ENCODE results near the gene KANSL1. TPM values are rescaled to one million over a fixed set of nuclear protein-coding genes. Genes with fewer than 3 reads are reported as not detected.
A peak's percentile ranks its signal among the peaks of the same experiment; 100 is the strongest.

The KANSL1 gene
- total and polyA plus RNA-seq, 2 experiments from 2014 or later, result 49.0 to 206 TPM

GRCh38 chr17:46178550-46179214 lies 14.5 kb downstream of the KANSL1 start:
- Histone ChIP-seq H3K4me1 (ENCODE audit: insufficient read depth) (peaks cover 94% of the 10 kb centered on the region), H3K4me2 (peak overlapping the region; percentile 3), H3F3A (replicated peaks; ENCODE audit: low read depth) (no peaks in the 10 kb centered on the region), H4K20me1 (replicated peaks; ENCODE audit: insufficient read depth) (peaks cover 84% of the 10 kb centered on the region), H2AFZ (no peak overlapping the region), H3K27ac (ENCODE audit: low read depth) (peak overlapping the region; percentile 93), H3K4me3 (peak overlapping the region; percentile 1), H3K79me2 (replicated peaks; ENCODE audit: insufficient read depth) (peaks cover 100% of the 10 kb centered on the region), H3K36me3 (ENCODE audit: insufficient read depth) (no peaks in the 10 kb centered on the region), H3K27me3 (ENCODE audit: insufficient read depth) (no peaks in the 10 kb centered on the region), H3K9me2 (ENCODE audit: insufficient read depth) (no peaks in the 10 kb centered on the region)
- Mint-ChIP-seq H3K27ac (peak overlapping the region; percentile 94), H3K4me1 (peaks cover 79% of the 10 kb centered on the region), H3K9me3 (no peaks in the 10 kb centered on the region), H3K4me3 (peak overlapping the region; percentile 21), H3K36me3 (ENCODE audit: low read depth) (no peaks in the 10 kb centered on the region; the same call in 2 of the 3 replicates), H3K27me3 (ENCODE audit: insufficient read depth, low read depth, poor library complexity) (peaks cover 20% of the 10 kb centered on the region)
- DNase-seq (ENCODE audit: low spot score) (no peak), ATAC-seq (no peak)
- TF ChIP-seq REST (IDR thresholded peaks at IDR 0.05; ENCODE audit: unreplicated experiment) (no peak), ETS1 (IDR thresholded peaks at IDR 0.05) (no peak)

GRCh38 chr17:46176975-46177374 lies 16.3 kb downstream of the KANSL1 start:
- Histone ChIP-seq H3F3A (replicated peaks; ENCODE audit: low read depth) (no peaks in the 10 kb centered on the region), H3K9me2 (ENCODE audit: insufficient read depth) (no peaks in the 10 kb centered on the region), H3K4me2 (peak overlapping the region; percentile 28), H2AFZ (no peak overlapping the region), H3K4me1 (ENCODE audit: insufficient read depth) (peaks cover 90% of the 10 kb centered on the region), H3K27ac (ENCODE audit: low read depth) (peak overlapping the region; percentile 93; the same call in 1 of the 2 replicates), H3K27me3 (ENCODE audit: insufficient read depth) (no peaks in the 10 kb centered on the region), H4K20me1 (replicated peaks; ENCODE audit: insufficient read depth) (peaks cover 87% of the 10 kb centered on the region), H3K79me2 (replicated peaks; ENCODE audit: insufficient read depth) (peaks cover 100% of the 10 kb centered on the region), H3K4me3 (no peak overlapping the region), H3K36me3 (ENCODE audit: insufficient read depth) (no peaks in the 10 kb centered on the region)
- Mint-ChIP-seq H3K36me3 (ENCODE audit: low read depth) (peaks cover 1% of the 10 kb centered on the region), H3K9me3 (no peaks in the 10 kb centered on the region), H3K27me3 (ENCODE audit: insufficient read depth, low read depth, poor library complexity) (peaks cover 17% of the 10 kb centered on the region), H3K27ac (no peak overlapping the region), H3K4me3 (no peak overlapping the region), H3K4me1 (peaks cover 76% of the 10 kb centered on the region)
- ATAC-seq (no peak), DNase-seq (ENCODE audit: low spot score) (no peak)
- TF ChIP-seq ZNF114 (CRISPR knock-in tag; IDR thresholded peaks at IDR 0.05), result no peak
- no peak for TF ChIP-seq ZNF462 (CRISPR knock-in tag; IDR thresholded peaks at IDR 0.05)
- no peak for TF ChIP-seq ZNF331 (CRISPR knock-in tag; IDR thresholded peaks at IDR 0.05; ENCODE audit: low read depth)
- TF ChIP-seq JUNB (IDR thresholded peaks at IDR 0.05; ENCODE audit: unreplicated experiment), result no peak
- TF ChIP-seq CREB1 (CRISPR knock-in tag; IDR thresholded peaks at IDR 0.05; ENCODE audit: low read depth), result no peak
- TF ChIP-seq STAT1 (IDR thresholded peaks at IDR 0.05; ENCODE audit: unreplicated experiment), result no peak
- TF ChIP-seq EZH2 (IDR thresholded peaks at IDR 0.05; ENCODE audit: low read depth, unreplicated experiment), result no peak
